Fibroblast of peridontal ligament (primary cell): ENCODE data around the gene BDKRB1.

ENCODE experiments used
- DNase-seq: peaks from one replicate; pipeline ENCODE4 v3.0.0-alpha.2; 2010; ENCODE audit errors: extremely low read depth

Gene BDKRB1

GRCh38 chr14:96281486-96281885 lies 25.5 kb downstream of the BDKRB1 start:
- DNase-seq = no peak

- DNase-seq = no peak
Measured at GRCh38 chr14:96284008-96284407, 28.0 kb downstream of the BDKRB1 start.

- DNase-seq = no peak
Measured at GRCh38 chr14:96284430-96284829, 28.4 kb downstream of the BDKRB1 start.

- DNase-seq = peak; percentile 42
Measured at GRCh38 chr14:96285667-96286066, 29.7 kb downstream of the BDKRB1 start.

GRCh38 chr14:96286251-96286650 lies 30.2 kb downstream of the BDKRB1 start:
- no peak for DNase-seq

- DNase-seq = no peak
Measured at GRCh38 chr14:96287856-96288255, 31.8 kb downstream of the BDKRB1 start.

GRCh38 chr14:96294246-96294645 lies 38.2 kb downstream of the BDKRB1 start:
- DNase-seq = no peak

- DNase-seq = peak; percentile 38
Measured at GRCh38 chr14:96297000-96297399, 41.0 kb downstream of the BDKRB1 start.

- DNase-seq = no peak
Measured at GRCh38 chr14:96297997-96298515, 42.0 kb downstream of the BDKRB1 start.

- no peak for DNase-seq
Measured at GRCh38 chr14:96299441-96299840, 43.4 kb downstream of the BDKRB1 start.

GRCh38 chr14:96303981-96304380 lies 48.0 kb downstream of the BDKRB1 start:
- DNase-seq = no peak

GRCh38 chr14:96304956-96305355 lies 48.9 kb downstream of the BDKRB1 start:
- no peak for DNase-seq

- no peak for DNase-seq
Measured at GRCh38 chr14:96307434-96307833, 51.4 kb downstream of the BDKRB1 start.

GRCh38 chr14:96309133-96309895 lies 53.3 kb downstream of the BDKRB1 start:
- DNase-seq = no peak

GRCh38 chr14:96309896-96310330 lies 53.9 kb downstream of the BDKRB1 start:
- DNase-seq = no peak

GRCh38 chr14:96310906-96311305 lies 54.9 kb downstream of the BDKRB1 start:
- DNase-seq = no peak
